ENCODE results near the gene PGP. TPM values are rescaled to one million over a fixed set of nuclear protein-coding genes. Genes with fewer than 3 reads are reported as not detected.
"Not testable (repeated sequence)": the region's sequence is repeated elsewhere in the genome, so short reads cannot be mapped to it uniquely, and the experiment has no call there.

Gene PGP
- total RNA-seq, 1 experiment from 2014 or later, result 48.7 TPM

DNA sequence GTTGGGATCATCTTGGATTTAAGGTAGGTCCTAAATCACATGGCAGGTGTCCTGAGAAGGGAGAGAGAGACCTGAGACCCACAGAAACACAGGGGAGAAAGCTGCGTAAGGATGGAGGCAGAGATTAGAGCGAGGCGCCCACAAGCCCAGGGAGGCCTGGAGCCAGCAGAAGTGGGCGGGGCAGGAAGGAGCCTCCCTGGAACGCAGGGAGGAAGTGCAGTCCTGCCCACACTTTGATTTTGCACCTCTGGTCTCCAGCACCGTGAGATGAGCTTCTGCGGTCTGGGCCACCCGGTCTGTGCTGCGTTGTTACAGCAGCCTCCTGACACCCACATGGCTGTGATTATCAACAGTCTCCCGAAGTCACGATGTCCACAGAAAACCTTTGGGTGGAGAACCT, 28.0 kb upstream of the PGP start:
- intact Hi-C loops (cut with micrococcal nuclease; ENCODE audit: unreplicated experiment), result no loop called here
- CTCF ChIA-PET, result no interaction called here
- H3K27ac ChIP-seq (ENCODE audit: low read length), result no peak overlapping the region

DNA sequence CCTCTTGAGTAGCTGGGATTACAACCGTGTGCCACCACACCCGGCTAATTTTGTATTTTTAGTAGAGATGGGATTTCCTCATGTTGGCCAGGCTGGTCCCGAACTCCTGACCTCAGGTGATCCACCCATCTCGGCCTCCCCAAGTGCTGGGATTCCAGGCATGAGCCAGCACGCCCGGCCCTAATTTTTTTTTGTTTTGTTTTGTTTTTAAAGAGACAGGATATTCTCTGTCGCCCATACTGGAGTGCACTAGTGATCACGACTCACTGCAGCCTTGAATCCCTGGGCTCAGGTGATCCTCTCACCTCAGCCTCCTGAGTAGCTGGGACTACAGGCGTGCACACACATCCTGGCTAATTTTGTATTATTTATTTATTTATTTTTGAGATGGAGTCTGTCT, 25.7 kb upstream of the PGP start:
- in situ Hi-C loops (cut with HindIII; ENCODE audit: low pct_unique_long_range_greater_than_20kb, low sequenced_read_pairs); DNase-seq (ENCODE audit: low read depth, low spot score); intact Hi-C loops (cut with micrococcal nuclease; ENCODE audit: unreplicated experiment); CTCF ChIA-PET; H3K36me3 ChIP-seq (ENCODE audit: control insufficient read depth, insufficient read depth, low read length); H3K4me3 ChIP-seq (ENCODE audit: low read depth in 2 of 2, low read length in 2 of 2); POLR2A ChIA-PET; H3K27me3 ChIP-seq (ENCODE audit: control insufficient read depth, insufficient read depth, low read length); H3K27ac ChIP-seq (ENCODE audit: low read length); BruUV-seq (replicated peaks); ATAC-seq; H3K4me1 ChIP-seq (ENCODE audit: control insufficient read depth, insufficient read depth, low read length); H3K9me3 ChIP-seq (ENCODE audit: control insufficient read depth, insufficient read depth, low read depth, low read length): not testable (repeated sequence)

More for the DNA sequence above, 28.0 kb upstream of the PGP start:
- DNase-seq (ENCODE audit: low read depth, low spot score) (no peak), ATAC-seq (no peak)
- Histone ChIP-seq H3K4me1 (ENCODE audit: control insufficient read depth, insufficient read depth, low read length) (peaks cover 3% of the 10 kb centered on the region; the same call in 1 of the 2 replicates), H3K27me3 (ENCODE audit: control insufficient read depth, insufficient read depth, low read length) (no peaks in the 10 kb centered on the region), H3K36me3 (ENCODE audit: control insufficient read depth, insufficient read depth, low read length) (peaks cover 2% of the 10 kb centered on the region), H3K4me3 (ENCODE audit: low read depth in 2 of 2, low read length in 2 of 2) (no peak overlapping the region), H3K9me3 (ENCODE audit: control insufficient read depth, insufficient read depth, low read depth, low read length) (no peaks in the 10 kb centered on the region)
- peak; percentile 34; the same call in 1 of the 2 replicates for TF ChIP-seq POLR2AphosphoS5 (IDR thresholded peaks at IDR 0.05; ENCODE audit: low read depth, low read length)
- TF ChIP-seq, protein P1, sequence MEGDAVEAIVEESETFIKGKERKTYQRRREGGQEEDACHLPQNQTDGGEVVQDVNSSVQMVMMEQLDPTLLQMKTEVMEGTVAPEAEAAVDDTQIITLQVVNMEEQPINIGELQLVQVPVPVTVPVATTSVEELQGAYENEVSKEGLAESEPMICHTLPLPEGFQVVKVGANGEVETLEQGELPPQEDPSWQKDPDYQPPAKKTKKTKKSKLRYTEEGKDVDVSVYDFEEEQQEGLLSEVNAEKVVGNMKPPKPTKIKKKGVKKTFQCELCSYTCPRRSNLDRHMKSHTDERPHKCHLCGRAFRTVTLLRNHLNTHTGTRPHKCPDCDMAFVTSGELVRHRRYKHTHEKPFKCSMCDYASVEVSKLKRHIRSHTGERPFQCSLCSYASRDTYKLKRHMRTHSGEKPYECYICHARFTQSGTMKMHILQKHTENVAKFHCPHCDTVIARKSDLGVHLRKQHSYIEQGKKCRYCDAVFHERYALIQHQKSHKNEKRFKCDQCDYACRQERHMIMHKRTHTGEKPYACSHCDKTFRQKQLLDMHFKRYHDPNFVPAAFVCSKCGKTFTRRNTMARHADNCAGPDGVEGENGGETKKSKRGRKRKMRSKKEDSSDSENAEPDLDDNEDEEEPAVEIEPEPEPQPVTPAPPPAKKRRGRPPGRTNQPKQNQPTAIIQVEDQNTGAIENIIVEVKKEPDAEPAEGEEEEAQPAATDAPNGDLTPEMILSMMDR (IDR thresholded peaks at IDR 0.05), result no peak
- no peak for TF ChIP-seq TCF7L2 (IDR thresholded peaks at IDR 0.05; ENCODE audit: low read depth, low read length)
- TF ChIP-seq SIN3A (IDR thresholded peaks at IDR 0.05; ENCODE audit: borderline replicate concordance, insufficient read depth, low read depth, low read length), result no peak
- no TSS peak for BruUV-seq (replicated peaks)
- in situ Hi-C loops (cut with HindIII; ENCODE audit: low pct_unique_long_range_greater_than_20kb, low sequenced_read_pairs), result no loop called here
- POLR2A ChIA-PET, result no interaction called here

DNA sequence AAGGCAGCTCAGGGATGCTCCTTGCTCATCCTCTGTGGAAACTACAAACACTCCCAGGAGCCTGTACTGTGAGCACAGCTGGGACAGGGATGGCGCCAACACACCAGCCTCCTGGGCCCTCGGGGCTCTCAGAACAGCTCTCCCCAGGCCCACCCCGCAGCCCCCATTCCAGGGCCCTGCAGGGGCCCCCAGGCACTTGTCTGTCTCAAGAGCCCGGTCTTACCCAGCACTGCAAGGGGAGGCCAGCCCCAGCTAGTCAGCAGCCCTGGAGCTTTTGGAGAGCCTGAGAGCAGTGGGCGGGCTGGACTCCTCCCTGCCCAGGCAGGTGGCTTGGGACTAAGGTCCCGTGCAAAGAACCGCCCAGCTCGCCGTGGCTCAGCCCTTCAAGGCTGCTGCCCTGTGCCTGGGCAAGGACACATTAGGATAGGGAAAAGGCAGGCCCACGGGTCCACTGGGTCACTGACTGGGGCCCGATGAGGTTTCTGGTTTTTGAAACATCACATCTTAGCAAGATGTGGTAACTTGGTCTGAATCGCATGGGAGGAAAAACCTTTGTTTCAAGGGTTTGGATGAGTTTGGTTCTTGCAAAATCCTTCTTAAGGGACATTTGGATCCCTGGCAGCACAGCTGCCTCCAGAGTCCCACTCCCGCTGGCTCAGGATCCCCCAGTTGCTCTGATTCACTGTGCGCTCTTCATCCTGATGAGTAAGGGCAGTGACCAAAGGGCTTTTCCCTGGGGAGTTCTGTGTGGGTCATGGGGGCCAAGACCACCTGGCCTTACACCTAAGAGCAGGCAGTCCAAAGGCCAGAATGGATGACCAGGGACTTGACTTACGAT, 24.4 kb upstream of the PGP start:
- Histone ChIP-seq H3K27me3 (ENCODE audit: control insufficient read depth, insufficient read depth, low read length) (no peaks in the 10 kb centered on the region), H3K27ac (ENCODE audit: low read length) (peak overlapping the region; percentile 51), H3K4me3 (ENCODE audit: low read depth in 2 of 2, low read length in 2 of 2) (no peak overlapping the region), H3K9me3 (ENCODE audit: control insufficient read depth, insufficient read depth, low read depth, low read length) (no peaks in the 10 kb centered on the region), H3K36me3 (ENCODE audit: control insufficient read depth, insufficient read depth, low read length) (peaks cover 2% of the 10 kb centered on the region), H3K4me1 (ENCODE audit: control insufficient read depth, insufficient read depth, low read length) (peaks cover 8% of the 10 kb centered on the region)
- ATAC-seq (peak; percentile 52), DNase-seq (ENCODE audit: low read depth, low spot score) (no peak)
- ChIA-PET CTCF (interaction anchor here (0.9 kb wide), 1 partner anchor 11 kb away, joined by 11 read pairs; no protein-coding TSS in a partner anchor), POLR2A (interaction anchor here (0.8 to 1.0 kb wide), 2 partner anchors 8 to 13 kb away, joined by 4 to 5 read pairs; partner anchors contain the start of gene ECI1)
- TF ChIP-seq, protein P2, sequence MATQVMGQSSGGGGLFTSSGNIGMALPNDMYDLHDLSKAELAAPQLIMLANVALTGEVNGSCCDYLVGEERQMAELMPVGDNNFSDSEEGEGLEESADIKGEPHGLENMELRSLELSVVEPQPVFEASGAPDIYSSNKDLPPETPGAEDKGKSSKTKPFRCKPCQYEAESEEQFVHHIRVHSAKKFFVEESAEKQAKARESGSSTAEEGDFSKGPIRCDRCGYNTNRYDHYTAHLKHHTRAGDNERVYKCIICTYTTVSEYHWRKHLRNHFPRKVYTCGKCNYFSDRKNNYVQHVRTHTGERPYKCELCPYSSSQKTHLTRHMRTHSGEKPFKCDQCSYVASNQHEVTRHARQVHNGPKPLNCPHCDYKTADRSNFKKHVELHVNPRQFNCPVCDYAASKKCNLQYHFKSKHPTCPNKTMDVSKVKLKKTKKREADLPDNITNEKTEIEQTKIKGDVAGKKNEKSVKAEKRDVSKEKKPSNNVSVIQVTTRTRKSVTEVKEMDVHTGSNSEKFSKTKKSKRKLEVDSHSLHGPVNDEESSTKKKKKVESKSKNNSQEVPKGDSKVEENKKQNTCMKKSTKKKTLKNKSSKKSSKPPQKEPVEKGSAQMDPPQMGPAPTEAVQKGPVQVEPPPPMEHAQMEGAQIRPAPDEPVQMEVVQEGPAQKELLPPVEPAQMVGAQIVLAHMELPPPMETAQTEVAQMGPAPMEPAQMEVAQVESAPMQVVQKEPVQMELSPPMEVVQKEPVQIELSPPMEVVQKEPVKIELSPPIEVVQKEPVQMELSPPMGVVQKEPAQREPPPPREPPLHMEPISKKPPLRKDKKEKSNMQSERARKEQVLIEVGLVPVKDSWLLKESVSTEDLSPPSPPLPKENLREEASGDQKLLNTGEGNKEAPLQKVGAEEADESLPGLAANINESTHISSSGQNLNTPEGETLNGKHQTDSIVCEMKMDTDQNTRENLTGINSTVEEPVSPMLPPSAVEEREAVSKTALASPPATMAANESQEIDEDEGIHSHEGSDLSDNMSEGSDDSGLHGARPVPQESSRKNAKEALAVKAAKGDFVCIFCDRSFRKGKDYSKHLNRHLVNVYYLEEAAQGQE (IDR thresholded peaks at IDR 0.05; ENCODE audit: insufficient read depth in 1 of 2, low read depth in 2 of 2, low read length in 1 of 2), result no peak
- TF ChIP-seq POLR2AphosphoS5 (IDR thresholded peaks at IDR 0.05; ENCODE audit: low read depth, low read length), result peak; percentile 24
- no TSS peak for BruUV-seq (replicated peaks)
- intact Hi-C loops (cut with micrococcal nuclease; ENCODE audit: unreplicated experiment), result no loop called here
- in situ Hi-C loops (cut with HindIII; ENCODE audit: low pct_unique_long_range_greater_than_20kb, low sequenced_read_pairs), result no loop called here
